HEK293 (cell line): ENCODE data around the gene LUC7L.

Source experiments
- CTCF ChIA-PET: fragments of 350-600 bp; formaldehyde crosslinking; extraction: SDS; loops from one replicate; lab custom pipeline; 2021; ENCODE audit warnings: antibody characterized with exemption; lab: Yijun Ruan, JAX
- POLR2A ChIA-PET: fragments of 300-600 bp; formaldehyde crosslinking; extraction: SDS; loops from one replicate; lab custom pipeline; 2020; ENCODE audit warnings: antibody characterized with exemption, inconsistent platforms; lab: Yijun Ruan, JAX
- H3K27ac ChIP-seq: fragments of 200-500 bp; sonication (Bioruptor generic); 2 replicates; pipeline ENCODE4 v1.5.1; 2014; ENCODE audit warnings: low read depth, low read length, control low read depth, inconsistent platforms; ENCODE audit errors: extremely low read depth
- H3K36me3 ChIP-seq, 2 experiments: fragments of 200-500 bp in 1 of 2; sonication (Bioruptor generic) in 1 of 2; 1 replicate in 1 of 2; 2 replicates in 1 of 2; pipeline ENCODE4 v1.5.1; 2014 to 2017; ENCODE audit warnings: inconsistent platforms in 2 of 2, low read length in 2 of 2; ENCODE audit not compliant: control insufficient read depth in 2 of 2, insufficient read depth in 1 of 2
- H3K4me1 ChIP-seq: fragments of 200-500 bp; sonication (Bioruptor generic); 2 replicates; pipeline ENCODE4 v1.5.1; 2014; ENCODE audit warnings: mild to moderate bottlenecking, low read length, inconsistent platforms; ENCODE audit not compliant: control insufficient read depth, insufficient read depth
- H3K4me3 ChIP-seq: 2 replicates; pipeline ENCODE4 v1.5.1; 2011; ENCODE audit warnings: low read depth, mild to moderate bottlenecking, control low read depth, low read length, moderate library complexity
- H3K9me3 ChIP-seq: fragments of 200-500 bp; sonication (Bioruptor generic); 2 replicates; pipeline ENCODE4 v1.5.1; 2014; ENCODE audit warnings: low read depth, low read length, inconsistent platforms; ENCODE audit not compliant: control insufficient read depth, insufficient read depth
- EGR2 ChIP-seq: fragments of 450-650 bp; formaldehyde crosslinking; IDR thresholded peaks from 2 replicates; pipeline ENCODE4 v1.5.1; 2016; ENCODE audit warnings: low read depth, missing biosample characterization, missing genetic modification characterization
- GFI1B ChIP-seq: fragments of 450-650 bp; formaldehyde crosslinking; IDR thresholded peaks from 2 replicates; pipeline ENCODE4 v1.5.1; 2016; ENCODE audit warnings: missing biosample characterization, missing genetic modification characterization
- KLF17 ChIP-seq: fragments of 450-650 bp; formaldehyde crosslinking; IDR thresholded peaks from 2 replicates; pipeline ENCODE4 v1.5.1; 2016; ENCODE audit warnings: missing biosample characterization, missing genetic modification characterization
- YY2 ChIP-seq: fragments of 450-650 bp; formaldehyde crosslinking; IDR thresholded peaks from 2 replicates; pipeline ENCODE4 v1.5.1; 2016; ENCODE audit warnings: missing biosample characterization, missing genetic modification characterization
- ZBTB49 ChIP-seq: fragments of 450-650 bp; formaldehyde crosslinking; IDR thresholded peaks from 2 replicates; pipeline ENCODE4 v1.5.1; 2016; ENCODE audit warnings: missing biosample characterization, missing genetic modification characterization, low read depth
- ZBTB6 ChIP-seq: fragments of 450-650 bp; formaldehyde crosslinking; IDR thresholded peaks from 2 replicates; pipeline ENCODE4 v1.5.1; 2017; ENCODE audit warnings: missing biosample characterization, missing genetic modification characterization
- ZFHX2 ChIP-seq: fragments of 450-650 bp; formaldehyde crosslinking; conservative IDR thresholded peaks from 2 replicates; pipeline ENCODE4 v1.5.1; 2016; ENCODE audit warnings: missing biosample characterization, missing genetic modification characterization
- ZNF157 ChIP-seq: fragments of 450-650 bp; formaldehyde crosslinking; IDR thresholded peaks from 2 replicates; pipeline ENCODE4 v1.5.1; 2016; ENCODE audit warnings: missing biosample characterization, missing genetic modification characterization
- ZNF311 ChIP-seq: fragments of 450-650 bp; formaldehyde crosslinking; IDR thresholded peaks from 2 replicates; pipeline ENCODE4 v1.5.1; 2017; ENCODE audit warnings: missing biosample characterization, missing genetic modification characterization, borderline replicate concordance
- ZNF354C ChIP-seq: fragments of 450-650 bp; formaldehyde crosslinking; IDR thresholded peaks from 2 replicates; pipeline ENCODE4 v1.5.1; 2016; ENCODE audit warnings: missing biosample characterization, missing genetic modification characterization, low read depth, borderline replicate concordance
- ZNF37A ChIP-seq: fragments of 450-650 bp; IDR thresholded peaks from 2 replicates; pipeline ENCODE4 v1.5.1; 2018; ENCODE audit warnings: missing biosample characterization, missing genetic modification characterization
- ZNF391 ChIP-seq: fragments of 450-650 bp; formaldehyde crosslinking; IDR thresholded peaks from 2 replicates; pipeline ENCODE4 v1.5.1; 2016; ENCODE audit warnings: low read depth, missing biosample characterization, missing genetic modification characterization, borderline replicate concordance
- ZNF433 ChIP-seq: fragments of 450-650 bp; formaldehyde crosslinking; IDR thresholded peaks from 2 replicates; pipeline ENCODE4 v1.5.1; 2016; ENCODE audit warnings: missing biosample characterization, missing genetic modification characterization, low read depth
- ZNF571 ChIP-seq: fragments of 450-650 bp; formaldehyde crosslinking; IDR thresholded peaks from 2 replicates; pipeline ENCODE4 v1.5.0; 2017; ENCODE audit warnings: missing biosample characterization, missing genetic modification characterization
- ZNF777 ChIP-seq: fragments of 450-650 bp; formaldehyde crosslinking; IDR thresholded peaks from 2 replicates; pipeline ENCODE4 v1.5.1; 2017; ENCODE audit warnings: missing biosample characterization, missing genetic modification characterization, borderline replicate concordance
- ZSCAN30 ChIP-seq: fragments of 450-650 bp; IDR thresholded peaks from 2 replicates; pipeline ENCODE4 v1.5.1; 2018; ENCODE audit warnings: missing biosample characterization, mild to moderate bottlenecking, missing genetic modification characterization, moderate library complexity
- ZSCAN5A ChIP-seq: fragments of 450-650 bp; formaldehyde crosslinking; IDR thresholded peaks from 2 replicates; pipeline ENCODE4 v1.5.1; 2016; ENCODE audit warnings: missing biosample characterization, missing genetic modification characterization

LUC7L gene

GRCh38 chr16:191831-192230 lies 37.4 kb downstream of the LUC7L start:
- TF ChIP-seq ZBTB6 = no peak
- peak; percentile 64 for TF ChIP-seq EGR2 (tag by site-specific recombination)
- TF ChIP-seq ZSCAN5A = no peak
- no peak for TF ChIP-seq ZNF777 (tag by site-specific recombination)
- no peak for TF ChIP-seq GFI1B
- no peak for TF ChIP-seq ZNF391
- TF ChIP-seq ZBTB49 (tag by site-specific recombination) = no peak
- TF ChIP-seq ZFHX2 = peak; percentile 54
- TF ChIP-seq ZNF37A (tag by site-specific recombination) = no peak
- no peak for TF ChIP-seq ZNF157 (tag by site-specific recombination)
- no peak for TF ChIP-seq ZNF433 (tag by site-specific recombination)
- TF ChIP-seq ZSCAN30 (tag by site-specific recombination) = no peak
- no peak for TF ChIP-seq ZNF311
- no peaks in the 10 kb centered on the region for H3K9me3 ChIP-seq
- H3K4me1 ChIP-seq = no peaks in the 10 kb centered on the region
- H3K36me3 ChIP-seq = peaks cover 53 to 95% of the 10 kb centered on the region in 2 experiments; a peak in 2 of 3 replicates
- H3K27ac ChIP-seq = no peak overlapping the region
- ChIA-PET CTCF (interaction anchor here (1.1 to 1.9 kb wide), 4 partner anchors 10 to 95 kb away, joined by 3 to 9 read pairs (median 7); no protein-coding TSS in a partner anchor), POLR2A (interaction anchor here (0.6 to 1.0 kb wide), 2 partner anchors 10 to 20 kb away, joined by 4 to 5 read pairs; no protein-coding TSS in a partner anchor)
- no peak overlapping the region for H3K4me3 ChIP-seq

DNA sequence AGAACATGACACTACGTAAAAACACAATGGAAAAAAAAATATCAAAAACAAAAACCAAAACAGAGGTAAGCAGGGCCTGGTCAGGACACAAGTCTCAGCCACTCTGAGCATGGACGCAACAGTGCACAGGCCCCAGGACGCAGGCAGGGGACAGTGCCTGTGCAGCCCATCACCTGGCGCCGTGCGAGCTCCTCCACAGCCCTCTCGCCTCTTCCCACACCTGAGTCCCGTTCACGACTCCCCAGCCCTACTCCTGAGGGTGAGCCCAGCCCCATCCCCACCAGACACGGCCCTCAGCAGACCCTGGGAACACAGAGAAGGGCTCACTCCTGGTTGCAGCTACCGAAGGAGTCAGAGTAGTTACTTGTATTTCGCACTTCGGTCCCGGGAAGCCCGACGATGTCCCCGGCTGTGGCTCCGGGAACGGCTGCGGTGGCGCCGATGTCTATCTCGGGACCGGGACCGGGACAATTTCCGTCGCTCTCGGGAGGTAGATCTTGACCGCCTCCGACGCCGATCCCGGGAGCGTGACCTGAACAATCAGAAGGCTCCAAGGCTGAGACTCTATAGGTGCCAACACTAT lies 39.6 kb downstream of the LUC7L start:
- TF ChIP-seq KLF17 (tag by site-specific recombination) (no peak), YY2 (tag by site-specific recombination) (no peak), EGR2 (tag by site-specific recombination) (no peak), ZNF571 (tag by site-specific recombination) (no peak), ZNF354C (tag by site-specific recombination) (no peak)
- Histone ChIP-seq H3K27ac (no peak overlapping the region), H3K4me1 (no peaks in the 10 kb centered on the region), H3K36me3 (peaks cover 35 to 78% of the 10 kb centered on the region in 2 experiments; a peak in 2 of 3 replicates), H3K9me3 (no peaks in the 10 kb centered on the region), H3K4me3 (no peak overlapping the region)
- CTCF ChIA-PET = interaction anchor here (0.5 kb wide), 1 partner anchor 17 kb away, joined by 3 read pairs; no protein-coding TSS in a partner anchor
- POLR2A ChIA-PET = no interaction called here
